ENCODE measurements around the gene OR2F2. TPM values are rescaled to one million over a fixed set of nuclear protein-coding genes. Genes with fewer than 3 reads are reported as not detected.

The OR2F2 gene
- total RNA-seq, 4 donors from 2014 or later, result not detected

DNA sequence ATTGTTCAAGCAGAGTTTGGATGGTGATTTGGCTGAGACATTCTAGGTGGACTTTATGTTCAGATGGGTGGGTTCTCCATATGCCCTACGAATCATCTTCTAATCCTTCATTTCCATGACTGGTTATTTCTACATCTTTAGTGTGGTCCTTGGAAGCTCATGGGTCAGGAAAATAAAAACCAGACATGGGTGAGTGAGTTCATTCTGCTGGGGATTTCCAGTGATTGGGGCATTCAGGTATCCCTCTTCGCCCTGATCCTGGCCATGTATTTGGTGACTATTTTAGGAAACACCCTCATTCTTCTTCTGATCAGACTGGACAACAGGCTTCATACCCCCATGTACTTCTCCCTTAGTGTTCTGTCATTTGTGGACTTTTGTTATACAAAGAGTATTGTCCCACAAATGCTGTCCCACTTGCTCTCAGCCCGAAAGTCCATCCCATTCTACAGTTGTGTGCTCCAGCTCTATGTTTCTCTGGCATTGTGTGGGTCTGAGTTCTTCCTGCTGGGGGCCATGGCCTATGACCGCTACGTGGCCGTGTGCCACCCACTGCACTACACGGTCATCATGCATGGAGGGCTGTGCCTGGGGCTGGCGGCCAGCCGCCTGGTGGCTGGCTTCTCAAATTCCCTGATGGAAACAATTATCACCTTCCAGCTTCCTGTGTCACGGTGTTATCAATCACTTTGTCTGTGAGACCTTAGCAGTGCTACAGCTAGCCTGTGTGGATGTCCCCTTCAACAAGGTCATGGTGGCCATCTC, 45.9 kb downstream of the OR2F2 start:
- Histone ChIP-seq H3K4me3 (no peak overlapping the region), H3K36me3 (no peaks in the 10 kb centered on the region), H3K27me3 (no peaks in the 10 kb centered on the region), H3K27ac (no peak overlapping the region), H3K9me3 (no peaks in the 10 kb centered on the region), H3K4me1 (no peaks in the 10 kb centered on the region)
- DNase-seq, result no peak
- TF ChIP-seq, protein P1, sequence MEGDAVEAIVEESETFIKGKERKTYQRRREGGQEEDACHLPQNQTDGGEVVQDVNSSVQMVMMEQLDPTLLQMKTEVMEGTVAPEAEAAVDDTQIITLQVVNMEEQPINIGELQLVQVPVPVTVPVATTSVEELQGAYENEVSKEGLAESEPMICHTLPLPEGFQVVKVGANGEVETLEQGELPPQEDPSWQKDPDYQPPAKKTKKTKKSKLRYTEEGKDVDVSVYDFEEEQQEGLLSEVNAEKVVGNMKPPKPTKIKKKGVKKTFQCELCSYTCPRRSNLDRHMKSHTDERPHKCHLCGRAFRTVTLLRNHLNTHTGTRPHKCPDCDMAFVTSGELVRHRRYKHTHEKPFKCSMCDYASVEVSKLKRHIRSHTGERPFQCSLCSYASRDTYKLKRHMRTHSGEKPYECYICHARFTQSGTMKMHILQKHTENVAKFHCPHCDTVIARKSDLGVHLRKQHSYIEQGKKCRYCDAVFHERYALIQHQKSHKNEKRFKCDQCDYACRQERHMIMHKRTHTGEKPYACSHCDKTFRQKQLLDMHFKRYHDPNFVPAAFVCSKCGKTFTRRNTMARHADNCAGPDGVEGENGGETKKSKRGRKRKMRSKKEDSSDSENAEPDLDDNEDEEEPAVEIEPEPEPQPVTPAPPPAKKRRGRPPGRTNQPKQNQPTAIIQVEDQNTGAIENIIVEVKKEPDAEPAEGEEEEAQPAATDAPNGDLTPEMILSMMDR (IDR thresholded peaks at IDR 0.05), result no peak
- TF ChIP-seq POLR2A (IDR thresholded peaks at IDR 0.05), result no peak

DNA sequence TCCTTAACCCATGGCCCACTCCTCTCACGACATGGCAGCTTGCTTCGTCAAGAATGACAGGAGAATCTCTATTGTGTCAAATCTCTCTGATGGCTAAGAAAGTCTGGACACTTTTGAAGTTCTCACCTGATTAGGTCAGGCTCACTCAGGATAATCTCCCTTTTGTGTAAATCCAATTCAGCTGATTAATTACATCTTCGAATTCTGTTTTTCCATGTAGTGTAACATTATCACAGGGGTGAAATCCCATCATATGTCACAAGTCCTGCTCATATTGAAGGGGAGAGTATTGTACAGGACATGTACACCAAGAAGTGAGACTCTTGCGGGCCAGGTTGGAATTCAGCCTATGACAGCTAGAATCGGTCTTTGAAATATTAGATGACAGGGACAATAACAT, 48.9 kb downstream of the OR2F2 start:
- no peak for DNase-seq
- no peaks in the 10 kb centered on the region for H3K27me3 ChIP-seq
- H3K4me1 ChIP-seq, result no peaks in the 10 kb centered on the region

More for the DNA sequence above, 48.9 kb downstream of the OR2F2 start:
- TF ChIP-seq, protein P1 (IDR thresholded peaks at IDR 0.05), result no peak
- TF ChIP-seq POLR2A (IDR thresholded peaks at IDR 0.05), result no peak
- Histone ChIP-seq H3K9me3 (no peaks in the 10 kb centered on the region), H3K4me3 (no peak overlapping the region), H3K27ac (no peak overlapping the region), H3K36me3 (no peaks in the 10 kb centered on the region)

Other genes starting within 250 kb of the OR2F2 start
- 1 to 10 TPM in 3 of 4 donors, not detected in 1; 1.5 to 2.9 (median 1.7) TPM for gene CTAGE6, start 177.5 kb upstream of the OR2F2 start, total RNA-seq
- gene TCAF1, start 33.1 kb upstream of the OR2F2 start, total RNA-seq, result 10 to 100 TPM; 21.8 to 33.8 (median 24.4) TPM
- not detected for gene OR2F1, start 19.6 kb downstream of the OR2F2 start, total RNA-seq
- not detected for gene OR6B1, start 65.1 kb downstream of the OR2F2 start, total RNA-seq
- gene OR2A5, start 113.7 kb downstream of the OR2F2 start, total RNA-seq, result not detected
- not detected for gene OR2A25, start 134.6 kb downstream of the OR2F2 start, total RNA-seq
- gene OR2A12, start 151.0 kb downstream of the OR2F2 start, total RNA-seq, result not detected
- gene OR2A2, start 174.3 kb downstream of the OR2F2 start, total RNA-seq, result not detected
- not detected for gene OR2A14, start 187.9 kb downstream of the OR2F2 start, total RNA-seq
- gene CTAGE4, start 248.2 kb downstream of the OR2F2 start, total RNA-seq, result 10 to 100 TPM; 13.0 to 33.4 (median 20.3) TPM

Measured in Peyer's patch (tissue), 4 donors.